HEK293T (cell line): ENCODE results near the gene CHD6.

ENCODE experiments used
- CTCF ChIA-PET: fragments of 350-600 bp; formaldehyde crosslinking; extraction: SDS; loops from one replicate; lab custom pipeline; 2021; ENCODE audit warnings: antibody characterized with exemption, inconsistent platforms; lab: Yijun Ruan, JAX
- POLR2A ChIA-PET: fragments of 350-600 bp; formaldehyde crosslinking; extraction: SDS; loops from one replicate; lab custom pipeline; 2020; ENCODE audit warnings: antibody characterized with exemption, inconsistent platforms; lab: Yijun Ruan, JAX
- DNase-seq: peaks from one replicate; pipeline ENCODE4 v3.0.0; 2012; ENCODE audit warnings: mixed read lengths; ENCODE audit errors: extremely low spot score
- ARNT ChIP-seq: fragments of 450-650 bp; IDR thresholded peaks from 2 replicates; pipeline ENCODE4 v1.6.1; 2017; ENCODE audit warnings: mild to moderate bottlenecking
- BHLHE40 ChIP-seq: fragments of 450-650 bp; IDR thresholded peaks from 2 replicates; pipeline ENCODE4 v1.6.1; 2016; ENCODE audit warnings: mild to moderate bottlenecking, moderate library complexity, borderline replicate concordance
- CTBP1 ChIP-seq: fragments of 450-650 bp; IDR thresholded peaks from 2 replicates; pipeline ENCODE4 v1.6.1; 2016; ENCODE audit warnings: borderline replicate concordance
- ELF4 ChIP-seq: fragments of 450-650 bp; IDR thresholded peaks from 2 replicates; pipeline ENCODE4 v1.6.1; 2017; ENCODE audit warnings: antibody characterized with exemption
- FOXA1 ChIP-seq: fragments of 450-650 bp; IDR thresholded peaks from 2 replicates; pipeline ENCODE4 v1.6.1; 2016; ENCODE audit warnings: mild to moderate bottlenecking
- FOXK2 ChIP-seq: fragments of 450-650 bp; IDR thresholded peaks from 2 replicates; pipeline ENCODE4 v1.6.1; 2016; ENCODE audit warnings: mild to moderate bottlenecking
- FOXM1 ChIP-seq: fragments of 450-650 bp; IDR thresholded peaks from 2 replicates; pipeline ENCODE4 v1.6.1; 2017; ENCODE audit warnings: mild to moderate bottlenecking, borderline replicate concordance
- HDGF ChIP-seq: fragments of 450-650 bp; IDR thresholded peaks from 2 replicates; pipeline ENCODE4 v1.6.1; 2017; ENCODE audit warnings: antibody characterized with exemption, borderline replicate concordance
- L3MBTL2 ChIP-seq: fragments of 450-650 bp; conservative IDR thresholded peaks from 2 replicates; pipeline ENCODE4 v1.6.1; 2016; ENCODE audit warnings: mild to moderate bottlenecking
- LEF1 ChIP-seq: fragments of 450-650 bp; IDR thresholded peaks from 2 replicates; pipeline ENCODE4 v1.6.1; 2017; ENCODE audit warnings: mild to moderate bottlenecking, borderline replicate concordance
- NFRKB ChIP-seq: fragments of 450-650 bp; IDR thresholded peaks from 2 replicates; pipeline ENCODE4 v1.6.1; 2016; ENCODE audit warnings: mild to moderate bottlenecking, moderate library complexity
- SP1 ChIP-seq: fragments of 450-650 bp; IDR thresholded peaks from 2 replicates; pipeline ENCODE4 v1.6.1; 2017
- SUZ12 ChIP-seq: fragments of 450-650 bp; IDR thresholded peaks from 2 replicates; pipeline ENCODE4 v1.6.1; 2016; ENCODE audit warnings: mild to moderate bottlenecking
- TARDBP ChIP-seq: fragments of 450-650 bp; IDR thresholded peaks from 2 replicates; pipeline ENCODE4 v1.6.1; 2016
- ZNF384 ChIP-seq: fragments of 450-650 bp; IDR thresholded peaks from 2 replicates; pipeline ENCODE4 v1.6.1; 2016
- TF ChIP-seq, protein P1 (sequence below): fragments of 450-650 bp; IDR thresholded peaks from 2 replicates; pipeline ENCODE4 v1.6.1; 2016

Gene CHD6

DNA sequence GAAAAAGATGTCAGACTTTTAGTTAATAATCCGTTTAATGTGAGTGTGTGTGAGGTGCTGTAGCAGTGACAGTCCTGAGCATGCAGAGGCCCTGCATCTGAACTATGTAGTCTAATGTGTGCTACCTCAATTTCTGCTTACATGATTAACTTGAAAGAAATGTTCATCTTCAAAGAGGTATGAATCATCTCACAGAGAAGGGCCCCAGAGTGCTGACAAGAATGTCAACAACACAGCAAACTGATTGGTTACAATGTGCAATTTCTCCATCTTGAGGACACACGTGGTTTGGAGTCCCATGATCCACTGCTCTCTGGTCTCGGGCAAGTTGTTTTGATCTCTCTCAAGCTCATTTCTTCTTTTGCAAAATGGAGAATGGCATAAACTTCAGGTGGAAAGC lies 189.9 kb downstream of the CHD6 start:
- DNase-seq, result no peak
- TF ChIP-seq ELF4, result no peak
- no peak for TF ChIP-seq SP1
- TF ChIP-seq ARNT, result no peak
- TF ChIP-seq, protein P1, sequence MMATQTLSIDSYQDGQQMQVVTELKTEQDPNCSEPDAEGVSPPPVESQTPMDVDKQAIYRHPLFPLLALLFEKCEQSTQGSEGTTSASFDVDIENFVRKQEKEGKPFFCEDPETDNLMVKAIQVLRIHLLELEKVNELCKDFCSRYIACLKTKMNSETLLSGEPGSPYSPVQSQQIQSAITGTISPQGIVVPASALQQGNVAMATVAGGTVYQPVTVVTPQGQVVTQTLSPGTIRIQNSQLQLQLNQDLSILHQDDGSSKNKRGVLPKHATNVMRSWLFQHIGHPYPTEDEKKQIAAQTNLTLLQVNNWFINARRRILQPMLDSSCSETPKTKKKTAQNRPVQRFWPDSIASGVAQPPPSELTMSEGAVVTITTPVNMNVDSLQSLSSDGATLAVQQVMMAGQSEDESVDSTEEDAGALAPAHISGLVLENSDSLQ, result no peak
- no peak for TF ChIP-seq LEF1
- TF ChIP-seq HDGF, result no peak
- no peak for TF ChIP-seq NFRKB
- no peak for TF ChIP-seq FOXM1
- TF ChIP-seq FOXK2, result no peak
- no peak for TF ChIP-seq BHLHE40
- TF ChIP-seq SUZ12, result no peak
- TF ChIP-seq FOXA1, result no peak
- TF ChIP-seq TARDBP, result no peak
- ChIA-PET POLR2A (no interaction called here), CTCF (no interaction called here)

DNA sequence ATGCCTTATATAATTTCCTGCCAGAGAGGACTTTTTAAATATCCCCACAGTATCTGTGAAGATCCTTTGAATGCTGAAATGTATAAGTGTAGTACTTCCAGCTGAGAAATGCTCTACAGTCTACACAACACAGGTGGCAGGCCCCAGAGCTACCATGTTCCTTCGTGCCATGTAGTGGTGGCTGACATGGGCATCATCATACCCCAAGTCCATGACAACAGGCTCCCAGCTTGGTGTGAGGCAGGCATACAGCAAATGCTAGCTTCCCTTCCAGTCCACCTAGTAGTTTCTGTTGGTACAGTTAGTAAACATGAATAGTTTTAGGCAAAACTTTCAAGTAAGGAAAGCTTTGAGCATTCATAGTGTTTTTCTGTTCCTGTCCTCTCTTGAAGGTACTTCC lies 190.3 kb downstream of the CHD6 start:
- DNase-seq, result no peak
- ChIA-PET CTCF (no interaction called here), POLR2A (no interaction called here)
- TF ChIP-seq FOXK2 (no peak), BHLHE40 (no peak), FOXA1 (no peak), NFRKB (no peak), LEF1 (no peak)

DNA sequence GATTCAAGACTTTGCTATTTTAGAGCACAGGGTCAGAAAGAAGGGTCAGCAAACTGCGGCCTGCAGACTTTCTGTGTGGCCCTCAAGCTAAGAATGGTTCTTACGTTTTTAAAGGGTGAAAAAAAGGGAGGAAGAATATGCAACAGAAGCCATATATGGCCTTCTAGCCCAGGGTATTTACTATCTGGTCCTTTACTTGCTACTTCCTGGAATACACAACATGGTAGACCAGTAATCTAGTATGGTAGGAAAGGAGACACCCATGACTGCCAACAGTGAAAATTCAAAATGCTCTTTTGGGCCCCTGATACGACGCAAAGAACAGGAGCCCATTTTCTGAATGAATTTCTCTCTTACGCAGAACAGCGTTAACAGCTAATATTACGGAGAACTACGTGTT lies 191.2 kb downstream of the CHD6 start:
- ChIA-PET POLR2A (no interaction called here), CTCF (interaction anchor here (0.6 kb wide), 1 partner anchor 1628 kb away, joined by 3 read pairs; no protein-coding TSS in a partner anchor)
- TF ChIP-seq TARDBP (no peak), ZNF384 (no peak), HDGF (no peak), ARNT (no peak), LEF1 (no peak), SP1 (no peak), SUZ12 (no peak), NFRKB (no peak), L3MBTL2 (no peak), FOXK2 (no peak), ELF4 (no peak), FOXA1 (no peak)
- no peak for DNase-seq

DNA sequence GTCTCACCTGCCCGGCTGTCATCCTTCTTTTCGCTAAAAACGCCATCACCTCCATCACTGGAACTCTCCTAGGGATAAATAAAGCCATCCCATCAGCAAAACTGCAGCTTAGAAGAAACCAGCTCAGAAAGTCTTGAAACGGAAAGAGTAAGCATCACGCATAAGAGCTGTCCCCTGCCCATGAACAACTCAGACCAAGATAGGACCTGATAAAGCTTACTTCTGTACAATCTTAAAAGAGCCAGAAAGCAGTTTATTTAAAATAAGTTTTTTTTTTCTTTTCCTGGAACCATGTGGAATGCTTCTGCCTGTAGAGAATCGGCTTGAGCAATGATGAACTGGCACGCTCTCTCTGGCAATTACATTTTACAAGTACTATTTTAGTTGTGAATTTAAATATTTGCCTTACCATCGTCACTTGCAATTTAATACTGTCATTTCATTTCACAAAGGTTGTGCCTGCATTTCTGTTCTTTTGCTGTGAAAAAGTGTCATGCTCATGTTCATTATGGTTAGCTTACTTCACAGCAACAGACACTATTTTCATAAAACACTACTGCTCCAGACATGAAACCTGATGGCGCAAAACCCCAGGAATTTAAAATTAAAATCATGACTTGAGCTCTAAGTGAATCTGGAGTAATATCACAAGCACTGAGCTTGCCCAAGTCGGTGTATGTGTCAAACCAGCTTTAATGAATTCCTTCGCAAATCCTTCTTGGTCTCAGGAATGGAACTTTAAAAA lies 191.9 kb downstream of the CHD6 start:
- ChIA-PET CTCF (no interaction called here), POLR2A (no interaction called here)
- TF ChIP-seq HDGF (no peak), SP1 (no peak), FOXA1 (no peak), ELF4 (no peak), FOXM1 (no peak), TARDBP (no peak), SUZ12 (no peak), FOXK2 (no peak), BHLHE40 (no peak), CTBP1 (no peak), ARNT (no peak), L3MBTL2 (no peak), NFRKB (no peak)
- TF ChIP-seq, protein P1, result no peak
- DNase-seq, result no peak

DNA sequence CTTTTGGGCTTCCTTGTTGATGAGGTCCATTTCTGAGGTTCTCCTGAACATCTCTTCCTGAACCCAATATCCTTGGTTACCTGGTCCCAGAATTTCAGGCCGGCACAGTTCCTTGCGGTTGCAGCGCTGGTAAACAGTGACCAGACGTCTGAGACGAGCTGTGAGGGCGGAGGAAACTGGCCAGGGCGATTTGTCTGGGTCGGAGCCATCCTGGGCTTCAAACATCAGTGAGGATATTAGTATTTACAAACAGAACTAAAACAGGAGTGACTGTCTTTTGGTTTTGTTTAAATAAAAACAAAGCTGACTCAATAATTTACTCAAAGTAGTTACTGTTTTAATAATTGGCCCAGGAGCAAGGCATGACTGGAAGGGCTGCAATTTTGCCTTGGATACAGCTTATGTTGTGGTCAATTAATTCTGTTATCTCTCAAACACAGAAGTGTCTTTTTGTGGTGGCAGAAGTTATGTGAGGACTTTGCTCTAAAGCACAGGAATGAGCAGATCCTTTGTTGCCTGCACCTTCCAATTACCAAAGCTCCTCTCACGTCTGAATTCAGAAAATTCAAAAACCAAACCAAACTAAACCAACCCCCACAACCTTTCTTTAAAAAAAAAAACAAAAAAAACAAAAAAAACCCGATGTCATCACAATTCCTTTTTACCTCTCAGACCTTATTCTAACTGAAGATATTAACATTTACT lies 192.8 kb downstream of the CHD6 start:
- CTCF ChIA-PET, result no interaction called here
- POLR2A ChIA-PET, result no interaction called here

More for the DNA sequence above, 192.8 kb downstream of the CHD6 start:
- TF ChIP-seq FOXK2 (no peak), SUZ12 (no peak), NFRKB (no peak), TARDBP (no peak), ELF4 (no peak), HDGF (no peak), CTBP1 (no peak), FOXA1 (no peak), LEF1 (no peak), L3MBTL2 (no peak), FOXM1 (no peak), SP1 (no peak), ZNF384 (no peak), BHLHE40 (no peak), ARNT (no peak)
- TF ChIP-seq, protein P1, result no peak
- no peak for DNase-seq
